Measurements from ENCODE around the gene SYT8. TPM values are rescaled to one million over a fixed set of nuclear protein-coding genes. Genes with fewer than 3 reads are reported as not detected.
A peak's percentile ranks its signal among the peaks of the same experiment; 100 is the strongest.

The SYT8 gene, protein sequence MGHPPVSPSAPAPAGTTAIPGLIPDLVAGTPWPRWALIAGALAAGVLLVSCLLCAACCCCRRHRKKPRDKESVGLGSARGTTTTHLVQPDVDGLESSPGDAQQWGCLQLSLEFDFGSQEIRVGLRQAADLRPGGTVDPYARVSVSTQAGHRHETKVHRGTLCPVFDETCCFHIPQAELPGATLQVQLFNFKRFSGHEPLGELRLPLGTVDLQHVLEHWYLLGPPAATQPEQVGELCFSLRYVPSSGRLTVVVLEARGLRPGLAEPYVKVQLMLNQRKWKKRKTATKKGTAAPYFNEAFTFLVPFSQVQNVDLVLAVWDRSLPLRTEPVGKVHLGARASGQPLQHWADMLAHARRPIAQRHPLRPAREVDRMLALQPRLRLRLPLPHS
- total RNA-seq (not detected), polyA plus RNA-seq (under 1 TPM in 1 of 3 donors, not detected in 2; 0.83 TPM)
- long read RNA-seq, donor 1 = 0 reads
- long read RNA-seq, donor 2 = 0 reads

DNA sequence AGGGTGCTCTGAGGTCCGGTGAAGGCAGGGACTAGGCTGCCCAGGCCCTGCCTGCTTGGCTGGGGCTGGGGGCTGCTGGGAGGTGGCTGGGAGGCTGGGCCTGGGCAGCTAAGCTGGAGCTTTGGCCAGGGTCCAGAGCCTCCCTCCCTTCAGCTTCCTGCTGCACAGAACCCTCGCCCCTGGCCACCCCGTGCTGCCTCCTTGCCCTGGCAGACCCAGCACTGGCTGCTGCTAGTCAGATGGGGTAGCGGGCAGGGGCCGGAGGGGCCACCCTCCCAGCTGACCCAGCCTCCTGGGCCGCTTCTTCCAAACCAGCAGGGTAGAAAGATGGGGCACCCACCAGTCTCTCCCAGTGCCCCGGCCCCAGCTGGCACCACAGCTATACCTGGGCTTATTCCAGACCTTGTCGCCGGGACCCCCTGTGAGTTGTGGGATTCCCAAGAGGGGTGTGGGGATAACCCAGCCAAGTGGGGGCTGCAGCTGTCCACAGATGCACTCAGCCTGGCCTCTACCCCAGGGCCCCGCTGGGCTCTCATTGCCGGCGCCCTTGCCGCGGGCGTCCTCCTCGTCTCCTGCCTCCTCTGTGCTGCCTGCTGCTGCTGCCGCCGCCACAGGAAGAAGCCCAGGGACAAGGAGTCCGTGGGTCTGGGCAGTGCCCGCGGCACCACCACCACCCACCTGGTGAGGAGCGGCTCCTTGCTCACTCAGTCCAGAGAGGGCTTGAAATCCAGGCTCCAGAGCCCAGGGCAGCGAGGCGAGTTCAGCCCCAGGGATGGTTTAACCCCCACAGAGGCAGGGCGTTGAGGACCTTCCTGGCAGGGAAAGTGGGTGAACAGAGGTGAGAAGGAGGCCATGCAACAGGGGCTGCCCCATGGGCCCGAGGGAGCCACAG, at the start of gene SYT8:
Gene SYT8, plus strand, starts transcription at position 212 of the 892 bp plus-strand sequence. Its CDS starts 116 bp downstream, at position 328.
- intact Hi-C loops (cut with DNase I; ENCODE audit: low total_unique reads) = loop anchor here (5.0 kb wide), 2 partner anchors 183 to 317 kb away; no protein-coding TSS in a partner anchor
- H3K4me1 ChIP-seq = peaks cover 23 to 61% (median 43%) of the 10 kb centered on the region in 6 donors
- H3K27ac ChIP-seq = no peak within 1 kb of the TSS
- H3K36me3 ChIP-seq = no peaks in the 10 kb centered on the region
- no peaks in the 10 kb centered on the region for H3K9me3 ChIP-seq
- TF ChIP-seq, protein P1, sequence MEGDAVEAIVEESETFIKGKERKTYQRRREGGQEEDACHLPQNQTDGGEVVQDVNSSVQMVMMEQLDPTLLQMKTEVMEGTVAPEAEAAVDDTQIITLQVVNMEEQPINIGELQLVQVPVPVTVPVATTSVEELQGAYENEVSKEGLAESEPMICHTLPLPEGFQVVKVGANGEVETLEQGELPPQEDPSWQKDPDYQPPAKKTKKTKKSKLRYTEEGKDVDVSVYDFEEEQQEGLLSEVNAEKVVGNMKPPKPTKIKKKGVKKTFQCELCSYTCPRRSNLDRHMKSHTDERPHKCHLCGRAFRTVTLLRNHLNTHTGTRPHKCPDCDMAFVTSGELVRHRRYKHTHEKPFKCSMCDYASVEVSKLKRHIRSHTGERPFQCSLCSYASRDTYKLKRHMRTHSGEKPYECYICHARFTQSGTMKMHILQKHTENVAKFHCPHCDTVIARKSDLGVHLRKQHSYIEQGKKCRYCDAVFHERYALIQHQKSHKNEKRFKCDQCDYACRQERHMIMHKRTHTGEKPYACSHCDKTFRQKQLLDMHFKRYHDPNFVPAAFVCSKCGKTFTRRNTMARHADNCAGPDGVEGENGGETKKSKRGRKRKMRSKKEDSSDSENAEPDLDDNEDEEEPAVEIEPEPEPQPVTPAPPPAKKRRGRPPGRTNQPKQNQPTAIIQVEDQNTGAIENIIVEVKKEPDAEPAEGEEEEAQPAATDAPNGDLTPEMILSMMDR (IDR thresholded peaks at IDR 0.05 in 8 of 11, conservative IDR thresholded peaks at IDR 0.05 in 3 of 11) = no peak
- no peak within 1 kb of the TSS for H3K4me3 ChIP-seq
- 75 to 88% (median 80%) methylated on average over 16 to 26 of the region's 26 CpGs for WGBS, 5 donors
- DNase-seq = peak; percentile 72
- H3K27me3 ChIP-seq (replicated peaks in 1 of 7) = peaks cover 0 to 34% (median 0%) of the 10 kb centered on the region in 7 donors

DNA sequence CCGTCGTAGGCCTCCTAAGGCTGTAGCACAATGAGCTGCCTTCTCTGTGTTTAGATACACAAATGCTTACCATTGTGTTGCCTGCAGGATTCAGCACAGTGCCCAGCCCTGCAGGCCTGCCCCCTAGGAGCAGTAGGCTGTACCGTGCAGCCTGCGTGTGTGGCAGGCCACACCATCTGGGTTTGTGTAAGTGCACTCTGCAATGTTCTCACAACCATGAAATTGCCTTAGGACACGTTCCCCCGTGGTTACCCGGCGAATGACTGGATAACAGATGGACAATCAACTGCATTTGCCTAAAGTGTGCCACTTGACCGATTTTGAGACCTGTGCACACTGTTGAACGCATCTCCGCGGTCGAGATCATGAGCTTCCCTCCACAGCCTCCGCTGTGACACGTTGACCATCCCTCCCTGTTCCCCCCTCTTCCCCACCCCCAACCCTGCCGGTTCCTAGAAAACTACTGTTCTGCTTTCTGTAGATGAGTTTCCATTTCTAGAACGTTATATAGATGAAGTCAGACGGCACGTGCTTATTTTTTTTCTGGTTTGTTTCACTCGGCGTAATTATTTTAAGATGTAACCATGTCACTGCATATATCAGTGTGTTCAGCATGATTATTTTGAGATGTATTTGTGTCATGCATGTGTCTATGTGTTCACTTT, 48.9 kb upstream of the SYT8 start:
- intact Hi-C loops (cut with DNase I; ENCODE audit: low total_unique reads) = no loop called here
- 67 to 79% (median 72%) methylated on average over 21 of the region's 21 CpGs for WGBS, 5 donors
- Histone ChIP-seq H3K27ac (no peak overlapping the region), H3K4me3 (no peak overlapping the region), H3K36me3 (no peaks in the 10 kb centered on the region), H3K4me1 (peaks cover 3 to 36% (median 23%) of the 10 kb centered on the region in 6 donors), H3K27me3 (replicated peaks in 1 of 7) (no peaks in the 10 kb centered on the region), H3K9me3 (no peaks in the 10 kb centered on the region)
- DNase-seq = no peak
- TF ChIP-seq POLR2AphosphoS5 (IDR thresholded peaks at IDR 0.05) (no peak), POLR2A (IDR thresholded peaks at IDR 0.05) (no peak)
- TF ChIP-seq, protein P1 (IDR thresholded peaks at IDR 0.05 in 8 of 11, conservative IDR thresholded peaks at IDR 0.05 in 3 of 11) = no peak

DNA sequence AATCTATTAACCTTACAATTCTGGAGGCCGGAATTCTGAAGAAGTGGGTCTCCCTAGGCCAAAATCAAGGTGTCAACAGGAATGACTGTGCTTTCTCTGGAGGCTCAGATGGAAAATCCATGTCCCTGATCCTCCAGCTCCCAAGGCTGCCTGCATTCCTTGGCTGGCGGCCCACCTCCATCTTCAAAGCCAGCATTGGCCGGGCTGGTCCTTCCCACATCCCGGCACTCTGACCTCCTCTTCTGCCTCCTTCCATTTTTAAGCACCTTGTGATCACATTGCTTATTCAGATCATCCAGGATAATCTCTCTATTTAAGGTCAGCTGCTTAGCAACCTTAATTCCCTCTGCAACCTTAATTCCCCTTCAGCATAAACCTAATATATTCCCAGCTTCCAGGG, 48.3 kb upstream of the SYT8 start:
- H3K4me3 ChIP-seq = no peak overlapping the region
- no peak overlapping the region for H3K27ac ChIP-seq
- WGBS, 5 donors = 91 to 95% (median 93%) methylated on average over 4 of the region's 4 CpGs
- intact Hi-C loops (cut with DNase I; ENCODE audit: low total_unique reads) = no loop called here
- no peaks in the 10 kb centered on the region for H3K9me3 ChIP-seq
- DNase-seq = no peak
- TF ChIP-seq POLR2AphosphoS5 (IDR thresholded peaks at IDR 0.05) (no peak), POLR2A (IDR thresholded peaks at IDR 0.05) (no peak)
- TF ChIP-seq, protein P1 (IDR thresholded peaks at IDR 0.05 in 8 of 11, conservative IDR thresholded peaks at IDR 0.05 in 3 of 11) = no peak
- no peaks in the 10 kb centered on the region for H3K36me3 ChIP-seq
- peaks cover under 1 to 30% (median 17%) of the 10 kb centered on the region in 6 donors for H3K4me1 ChIP-seq
- H3K27me3 ChIP-seq (replicated peaks in 1 of 7) = no peaks in the 10 kb centered on the region
